Measurements from ENCODE around the gene DCST2.

The DCST2 gene

DNA sequence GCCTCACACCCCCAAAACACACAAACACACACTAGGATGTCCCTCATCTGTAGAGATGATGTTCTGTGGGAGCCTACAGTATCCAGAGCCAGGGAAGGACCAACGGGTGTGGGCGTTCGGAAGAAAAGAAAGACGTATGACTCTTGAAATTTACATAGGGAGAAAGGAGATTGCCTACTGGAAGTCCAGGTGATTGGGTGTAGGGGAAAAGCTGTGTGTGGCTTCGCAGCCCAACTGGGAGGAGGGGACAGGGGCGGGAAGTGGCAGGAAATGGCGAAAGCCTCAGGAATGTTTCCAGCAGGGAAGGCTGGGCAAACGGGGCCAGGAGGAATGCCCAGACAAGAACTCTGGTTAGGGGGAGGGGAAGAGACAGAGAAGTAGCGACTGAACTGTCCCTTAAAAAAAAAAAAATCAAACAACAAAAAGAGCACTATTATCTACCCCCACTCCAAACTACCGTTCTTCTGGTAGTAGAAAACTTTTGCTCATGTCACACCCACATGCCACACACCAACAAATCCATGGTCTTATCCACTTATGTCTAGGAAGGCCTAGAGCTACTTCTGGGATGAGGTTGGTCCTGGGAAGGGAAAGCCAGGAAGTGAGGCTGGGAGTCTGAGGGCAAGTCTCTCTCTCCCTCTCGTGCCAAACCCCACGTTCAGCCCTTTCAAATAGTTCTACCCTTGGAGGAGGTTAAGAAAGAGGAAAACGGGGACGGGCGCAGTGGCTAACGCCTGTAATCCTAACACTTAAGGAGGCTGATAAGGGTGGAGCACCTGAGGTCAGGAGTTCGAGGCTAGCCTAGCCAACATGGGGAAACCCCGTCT is 60.9 kb downstream of the DCST2 start:
- 88% methylated on average over 11 of the region's 18 CpGs for WGBS (ENCODE audit: insufficient coverage)
- H3K27me3 ChIP-seq (replicated peaks in 2 of 5; ENCODE audit: control insufficient read depth in 4 of 5, insufficient read depth in 5 of 5, low read length in 4 of 5): no peaks in the 10 kb centered on the region
- peak overlapping the region in 3 of 7 experiments; percentile 89 to 93 (median 89) for H3K4me3 ChIP-seq (ENCODE audit: control insufficient read depth in 1 of 7, extremely low read depth in 1 of 7, insufficient read depth in 4 of 7, low read depth in 2 of 7, low read length in 6 of 7)
- peak overlapping the region in 1 of 2 experiments; percentile 98 for H3K27ac ChIP-seq (ENCODE audit: insufficient read depth in 1 of 2, low read depth in 1 of 2, low read length in 2 of 2, poor library complexity in 1 of 2, severe bottlenecking in 2 of 2)
- ChIA-PET CTCF (interaction anchor here (1.0 to 20.2 kb wide), 10 partner anchors 8 to 72 kb away, joined by 3 to 320 read pairs (median 6); partner anchors contain the start of genes FLAD1, LENEP, PMVK and PYGO2), POLR2A (interaction anchor here (1.7 kb wide), 1 partner anchor 27 kb away, joined by 6 read pairs; no protein-coding TSS in a partner anchor)
- H3K4me1 ChIP-seq (ENCODE audit: control extremely low read depth in 1 of 4, control insufficient read depth in 4 of 4, insufficient read depth in 4 of 4, low read length in 3 of 4): peaks cover 25 to 72% (median 63%) of the 10 kb centered on the region in 4 experiments
- no peaks in the 10 kb centered on the region for H3K9me3 ChIP-seq (ENCODE audit: control extremely low read depth in 1 of 5, control insufficient read depth in 4 of 5, insufficient read depth in 2 of 5, low read depth in 1 of 5, low read length in 4 of 5)
- no peak for DNase-seq
- H3K36me3 ChIP-seq (ENCODE audit: control insufficient read depth in 4 of 4, insufficient read depth in 4 of 4, low read length in 3 of 4): peaks cover 0 to 11% (median 7%) of the 10 kb centered on the region in 4 experiments

DNA sequence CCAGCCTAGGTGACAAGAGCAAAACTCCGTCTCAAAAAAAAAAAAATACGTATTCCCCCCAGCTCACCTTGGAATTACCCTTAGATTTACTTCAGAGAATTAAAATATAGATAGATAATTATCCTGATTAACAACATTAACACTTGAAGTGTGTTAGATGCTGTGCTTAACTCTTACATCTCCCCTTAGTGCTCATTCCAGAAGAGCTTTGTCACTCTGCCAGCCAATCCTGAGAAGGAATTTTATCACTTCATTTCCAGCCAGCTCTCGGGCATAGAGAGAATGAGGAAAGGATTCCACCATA is 61.4 kb downstream of the DCST2 start:
- CTCF ChIA-PET: interaction anchor here (1.2 to 20.2 kb wide), 7 partner anchors 11 to 80 kb away, joined by 3 to 320 read pairs (median 5); partner anchors contain the start of genes LENEP, PYGO2 and ZBTB7B
- POLR2A ChIA-PET: no interaction called here
- DNase-seq: no peak
- Histone ChIP-seq H3K4me3 (ENCODE audit: control insufficient read depth in 1 of 7, extremely low read depth in 1 of 7, insufficient read depth in 4 of 7, low read depth in 2 of 7, low read length in 6 of 7) (no peak overlapping the region), H3K4me1 (ENCODE audit: control extremely low read depth in 1 of 4, control insufficient read depth in 4 of 4, insufficient read depth in 4 of 4, low read length in 3 of 4) (peaks cover 20 to 66% (median 58%) of the 10 kb centered on the region in 4 experiments), H3K9me3 (ENCODE audit: control extremely low read depth in 1 of 5, control insufficient read depth in 4 of 5, insufficient read depth in 2 of 5, low read depth in 1 of 5, low read length in 4 of 5) (no peaks in the 10 kb centered on the region), H3K36me3 (ENCODE audit: control insufficient read depth in 4 of 4, insufficient read depth in 4 of 4, low read length in 3 of 4) (peaks cover 2 to 16% (median 11%) of the 10 kb centered on the region in 4 experiments), H3K27ac (ENCODE audit: insufficient read depth in 1 of 2, low read depth in 1 of 2, low read length in 2 of 2, poor library complexity in 1 of 2, severe bottlenecking in 2 of 2) (no peak overlapping the region), H3K27me3 (replicated peaks in 2 of 5; ENCODE audit: control insufficient read depth in 4 of 5, insufficient read depth in 5 of 5, low read length in 4 of 5) (no peaks in the 10 kb centered on the region)
- WGBS (ENCODE audit: insufficient coverage): no CpG with 5 or more reads among the region's 3 CpGs

DNA sequence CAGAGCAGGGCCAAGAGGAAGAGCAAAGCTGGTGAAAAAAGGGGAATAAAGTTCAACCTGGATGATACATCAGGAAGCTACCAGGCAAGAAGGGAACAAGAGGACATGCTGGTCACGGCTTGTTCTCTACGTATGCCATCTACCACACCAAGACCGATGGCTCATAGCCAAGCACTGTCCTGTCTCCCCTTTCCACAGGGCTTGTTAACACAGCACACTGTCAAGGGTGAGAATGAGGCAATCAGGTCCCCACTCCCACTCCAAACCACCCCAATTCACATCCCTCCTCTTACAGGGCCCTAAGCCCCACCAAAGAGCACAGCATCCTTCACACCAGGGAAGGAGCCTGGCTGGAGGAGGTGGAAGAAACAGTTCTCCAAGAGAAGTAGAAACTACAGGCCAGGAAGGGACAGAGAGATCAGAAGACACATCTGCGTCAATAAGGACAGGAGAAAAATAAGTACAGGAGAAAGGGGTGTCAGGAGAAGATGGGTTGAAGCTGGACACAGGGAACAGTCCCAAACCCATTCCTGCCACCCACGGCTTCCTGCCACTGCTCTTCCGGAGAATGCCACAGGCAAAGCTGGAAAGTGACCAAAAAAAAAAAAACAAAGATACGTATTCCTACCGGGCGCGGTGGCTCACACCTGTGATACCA is 62.1 kb downstream of the DCST2 start:
- ChIA-PET CTCF (interaction anchor here (1.2 to 20.2 kb wide), 10 partner anchors 9 to 81 kb away, joined by 3 to 320 read pairs (median 6); partner anchors contain the start of genes LENEP, PBXIP1, PYGO2 and ZBTB7B), POLR2A (interaction anchor here (1.1 kb wide), 1 partner anchor 11 kb away, joined by 6 read pairs; the partner anchor contains the start of gene PYGO2)
- no peak for DNase-seq
- Histone ChIP-seq H3K9me3 (ENCODE audit: control extremely low read depth in 1 of 5, control insufficient read depth in 4 of 5, insufficient read depth in 2 of 5, low read depth in 1 of 5, low read length in 4 of 5) (no peaks in the 10 kb centered on the region), H3K36me3 (ENCODE audit: control insufficient read depth in 4 of 4, insufficient read depth in 4 of 4, low read length in 3 of 4) (peaks cover 4 to 22% (median 18%) of the 10 kb centered on the region in 4 experiments), H3K4me3 (ENCODE audit: control insufficient read depth in 1 of 7, extremely low read depth in 1 of 7, insufficient read depth in 4 of 7, low read depth in 2 of 7, low read length in 6 of 7) (peak overlapping the region in 2 of 7 experiments; percentile 61 to 71), H3K4me1 (ENCODE audit: control extremely low read depth in 1 of 4, control insufficient read depth in 4 of 4, insufficient read depth in 4 of 4, low read length in 3 of 4) (peaks cover 13 to 59% (median 51%) of the 10 kb centered on the region in 4 experiments), H3K27me3 (replicated peaks in 2 of 5; ENCODE audit: control insufficient read depth in 4 of 5, insufficient read depth in 5 of 5, low read length in 4 of 5) (no peaks in the 10 kb centered on the region), H3K27ac (ENCODE audit: insufficient read depth in 1 of 2, low read depth in 1 of 2, low read length in 2 of 2, poor library complexity in 1 of 2, severe bottlenecking in 2 of 2) (peak overlapping the region; percentile 27 to 77)
- 62% methylated on average over 5 of the region's 10 CpGs for WGBS (ENCODE audit: insufficient coverage)

DNA sequence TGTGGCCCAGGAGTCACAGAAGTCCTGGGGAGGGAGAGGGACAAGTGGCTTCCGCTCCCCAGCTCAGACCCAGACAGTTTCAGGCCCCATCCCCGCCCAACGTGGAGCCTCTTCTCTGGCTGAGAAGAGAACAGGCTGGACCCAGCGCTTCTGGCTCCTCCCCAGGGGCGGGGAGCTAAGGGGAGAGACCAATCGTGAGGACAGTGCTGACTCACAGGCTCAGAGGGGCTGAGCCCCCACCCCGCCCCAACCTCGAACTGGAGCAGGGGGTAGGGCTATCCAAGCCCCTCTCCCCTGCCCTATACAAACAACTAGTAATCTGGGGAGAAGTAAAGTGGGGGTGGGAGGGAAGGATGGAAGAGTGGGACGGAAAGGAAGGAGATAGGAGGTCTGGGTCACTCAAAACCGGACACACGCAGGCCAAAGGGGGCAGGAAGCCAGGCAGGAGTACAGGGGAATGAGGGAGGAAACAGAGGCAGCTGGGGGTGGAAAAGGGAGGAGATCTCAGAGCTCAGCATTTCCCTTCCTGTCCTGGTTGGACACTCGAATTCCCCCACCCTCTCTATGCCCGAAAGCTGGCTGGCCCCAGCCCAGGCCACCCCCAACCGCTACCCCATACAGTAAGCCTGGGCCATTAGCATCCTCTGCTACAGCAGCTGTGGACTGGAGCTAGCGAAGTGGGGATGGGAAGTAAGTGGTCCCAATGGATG is 62.8 kb downstream of the DCST2 start, which contains the start of gene SHC1:
TSS of gene SHC1 (minus strand) at position 117 of the 710 bp plus-strand sequence. CDS start 221 bp downstream, outside the sequence.
- Histone ChIP-seq H3K27me3 (replicated peaks in 2 of 5; ENCODE audit: control insufficient read depth in 4 of 5, insufficient read depth in 5 of 5, low read length in 4 of 5) (no peaks in the 10 kb centered on the region), H3K4me3 (ENCODE audit: control insufficient read depth in 1 of 7, extremely low read depth in 1 of 7, insufficient read depth in 4 of 7, low read depth in 2 of 7, low read length in 6 of 7) (peak within 1 kb of the TSS in 4 of 7 experiments; percentile 33 to 71 (median 54)), H3K9me3 (ENCODE audit: control extremely low read depth in 1 of 5, control insufficient read depth in 4 of 5, insufficient read depth in 2 of 5, low read depth in 1 of 5, low read length in 4 of 5) (no peaks in the 10 kb centered on the region), H3K27ac (ENCODE audit: insufficient read depth in 1 of 2, low read depth in 1 of 2, low read length in 2 of 2, poor library complexity in 1 of 2, severe bottlenecking in 2 of 2) (peak within 1 kb of the TSS; percentile 46 to 77), H3K4me1 (ENCODE audit: control extremely low read depth in 1 of 4, control insufficient read depth in 4 of 4, insufficient read depth in 4 of 4, low read length in 3 of 4) (peaks cover 6 to 52% (median 45%) of the 10 kb centered on the region in 4 experiments), H3K36me3 (ENCODE audit: control insufficient read depth in 4 of 4, insufficient read depth in 4 of 4, low read length in 3 of 4) (peaks cover 4 to 29% (median 24%) of the 10 kb centered on the region in 4 experiments)
- POLR2A ChIA-PET: interaction anchor here (0.7 to 1.4 kb wide), 3 partner anchors 10 to 15 kb away, joined by 3 to 6 read pairs (median 4); partner anchors contain the start of genes FLAD1, PBXIP1 and PYGO2
- WGBS (ENCODE audit: insufficient coverage): 18% methylated on average over 8 of the region's 15 CpGs
- CTCF ChIA-PET: interaction anchor here (1.0 to 20.2 kb wide), 9 partner anchors 10 to 82 kb away, joined by 3 to 320 read pairs (median 7); partner anchors contain the start of genes LENEP, PBXIP1, PYGO2 and ZBTB7B
- DNase-seq: peak; percentile 69 to 87 (median 87)

DNA sequence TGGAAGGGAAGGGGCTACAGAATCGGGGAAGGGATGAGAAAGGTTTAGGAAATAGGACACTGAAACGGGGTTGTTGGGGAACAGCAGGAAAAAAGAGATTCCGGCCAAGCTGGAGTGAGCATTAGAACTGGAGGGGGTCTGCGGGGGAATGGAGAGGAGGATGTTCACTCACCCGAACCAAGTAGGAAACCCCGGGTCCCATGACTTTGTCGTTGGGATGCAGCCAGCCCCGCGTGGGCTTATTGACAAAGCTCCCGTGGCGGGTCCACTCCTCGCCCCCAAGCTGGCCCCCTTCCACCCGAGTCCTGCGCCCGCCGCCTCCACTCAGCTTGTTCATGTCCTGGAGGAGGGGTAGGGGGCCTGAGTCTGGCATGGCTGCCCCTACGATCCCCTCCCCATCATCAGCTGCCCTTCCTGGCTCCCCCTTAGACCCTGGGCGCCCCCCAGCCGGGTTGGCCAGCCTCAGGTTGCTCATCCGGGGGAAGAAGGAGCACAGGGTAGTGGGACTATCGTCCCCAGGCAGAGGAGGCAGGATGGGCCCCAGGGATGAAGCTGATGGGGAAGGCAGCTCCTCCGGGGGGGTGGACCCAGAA is 63.6 kb downstream of the DCST2 start:
- peaks cover under 1 to 47% (median 39%) of the 10 kb centered on the region in 4 experiments for H3K4me1 ChIP-seq (ENCODE audit: control extremely low read depth in 1 of 4, control insufficient read depth in 4 of 4, insufficient read depth in 4 of 4, low read length in 3 of 4)
- H3K9me3 ChIP-seq (ENCODE audit: control extremely low read depth in 1 of 5, control insufficient read depth in 4 of 5, insufficient read depth in 2 of 5, low read depth in 1 of 5, low read length in 4 of 5): no peaks in the 10 kb centered on the region
- peaks cover 6 to 36% (median 31%) of the 10 kb centered on the region in 4 experiments for H3K36me3 ChIP-seq (ENCODE audit: control insufficient read depth in 4 of 4, insufficient read depth in 4 of 4, low read length in 3 of 4)
- H3K4me3 ChIP-seq (ENCODE audit: control insufficient read depth in 1 of 7, extremely low read depth in 1 of 7, insufficient read depth in 4 of 7, low read depth in 2 of 7, low read length in 6 of 7): peak overlapping the region in 2 of 7 experiments; percentile 48 to 71
- 31% methylated on average over 14 of the region's 22 CpGs for WGBS (ENCODE audit: insufficient coverage)
- CTCF ChIA-PET: interaction anchor here (1.0 to 20.2 kb wide), 7 partner anchors 9 to 75 kb away, joined by 3 to 320 read pairs (median 7); partner anchors contain the start of genes LENEP, PBXIP1, PYGO2 and ZBTB7B
- no peak for DNase-seq
- H3K27ac ChIP-seq (ENCODE audit: insufficient read depth in 1 of 2, low read depth in 1 of 2, low read length in 2 of 2, poor library complexity in 1 of 2, severe bottlenecking in 2 of 2): peak overlapping the region in 1 of 2 experiments; percentile 77
- no peaks in the 10 kb centered on the region for H3K27me3 ChIP-seq (replicated peaks in 2 of 5; ENCODE audit: control insufficient read depth in 4 of 5, insufficient read depth in 5 of 5, low read length in 4 of 5)
- POLR2A ChIA-PET: interaction anchor here (1.4 to 1.8 kb wide), 2 partner anchors 9 to 14 kb away, joined by 4 read pairs; partner anchors contain the start of gene PBXIP1

DNA sequence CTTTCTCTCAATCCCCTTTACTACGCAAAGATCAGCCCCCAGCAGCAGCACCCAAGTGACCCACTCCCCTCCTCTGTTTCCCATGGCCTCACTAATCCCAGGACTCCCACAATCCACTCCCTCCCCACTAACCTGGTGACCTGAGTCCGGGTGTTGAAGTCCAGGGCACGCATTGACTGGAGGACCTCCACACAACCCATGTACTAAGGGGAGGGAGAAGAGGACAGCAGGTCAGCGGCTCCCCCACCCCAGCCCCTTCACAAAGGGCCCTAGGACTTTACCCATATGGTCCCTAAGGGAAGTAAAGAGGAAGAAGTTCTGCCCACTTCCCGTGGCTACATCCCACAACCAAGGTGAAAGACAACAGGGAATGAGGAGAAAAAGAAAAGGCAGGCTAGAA is 64.3 kb downstream of the DCST2 start:
- WGBS (ENCODE audit: insufficient coverage): no CpG with 5 or more reads among the region's 5 CpGs
- Histone ChIP-seq H3K36me3 (ENCODE audit: control insufficient read depth in 4 of 4, insufficient read depth in 4 of 4, low read length in 3 of 4) (peaks cover 6 to 41% (median 35%) of the 10 kb centered on the region in 4 experiments), H3K4me1 (ENCODE audit: control extremely low read depth in 1 of 4, control insufficient read depth in 4 of 4, insufficient read depth in 4 of 4, low read length in 3 of 4) (peaks cover 0 to 46% (median 37%) of the 10 kb centered on the region in 4 experiments), H3K4me3 (ENCODE audit: control insufficient read depth in 1 of 7, extremely low read depth in 1 of 7, insufficient read depth in 4 of 7, low read depth in 2 of 7, low read length in 6 of 7) (no peak overlapping the region), H3K9me3 (ENCODE audit: control extremely low read depth in 1 of 5, control insufficient read depth in 4 of 5, insufficient read depth in 2 of 5, low read depth in 1 of 5, low read length in 4 of 5) (no peaks in the 10 kb centered on the region), H3K27ac (ENCODE audit: insufficient read depth in 1 of 2, low read depth in 1 of 2, low read length in 2 of 2, poor library complexity in 1 of 2, severe bottlenecking in 2 of 2) (peak overlapping the region in 1 of 2 experiments; percentile 52), H3K27me3 (replicated peaks in 2 of 5; ENCODE audit: control insufficient read depth in 4 of 5, insufficient read depth in 5 of 5, low read length in 4 of 5) (no peaks in the 10 kb centered on the region)
- CTCF ChIA-PET: interaction anchor here (1.6 to 20.2 kb wide), 4 partner anchors 8 to 76 kb away, joined by 3 to 320 read pairs (median 12); partner anchors contain the start of genes LENEP, PBXIP1, PYGO2 and ZBTB7B
- POLR2A ChIA-PET: interaction anchor here (0.6 to 1.8 kb wide), 3 partner anchors 8 to 37 kb away, joined by 3 to 4 read pairs (median 4); partner anchors contain the start of gene PBXIP1
- no peak for DNase-seq
